ENCODE measurements around the gene XPNPEP1.

- TF ChIP-seq CTCF (IDR thresholded peaks at IDR 0.05) (no peak), POLR2A (IDR thresholded peaks at IDR 0.05) (no peak)
These were observed 33.4 kb downstream of the XPNPEP1 start for GRCh38 chr10:109889867-109890266.
